GM23248 (cell line): Measurements from ENCODE around the gene EPHA3.

Experiments used
- EZH2 ChIP-seq: fragments of 200-600 bp; sonication (generic); IDR thresholded peaks from 2 replicates; pipeline ENCODE4 v1.6.1; 2018; ENCODE audit warnings: antibody characterized with exemption, mild to moderate bottlenecking; ENCODE audit not compliant: insufficient read depth, poor library complexity, severe bottlenecking
- EZH2phosphoT487 ChIP-seq: fragments of 200-600 bp; sonication (generic); IDR thresholded peaks from 2 replicates; pipeline ENCODE4 v1.6.1; 2018; ENCODE audit warnings: antibody characterized with exemption, moderate library complexity, mild to moderate bottlenecking, low read depth; ENCODE audit not compliant: insufficient read depth

DNA sequence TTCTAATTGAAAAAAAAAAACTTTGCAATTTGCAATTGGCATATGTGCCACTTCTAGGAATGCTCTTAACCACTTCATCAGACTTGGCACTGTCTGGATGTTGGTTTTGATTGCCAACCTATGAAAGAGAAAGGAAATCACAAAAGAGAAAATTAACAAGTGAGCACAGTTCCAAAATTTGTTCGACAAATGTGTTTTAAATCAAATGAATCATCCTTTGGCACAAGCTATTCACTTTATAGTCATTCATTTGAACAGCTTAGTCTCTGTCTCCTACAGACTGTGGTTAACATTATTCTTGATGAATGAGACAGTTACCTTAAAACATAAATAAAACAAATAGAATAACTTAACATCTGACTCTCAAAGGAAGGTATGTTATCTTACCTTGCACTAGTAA, 265.0 kb downstream of the EPHA3 start:
- TF ChIP-seq EZH2 (no peak), EZH2phosphoT487 (no peak)
